HCEC 1CT (cell line): ENCODE data around the gene ANKRD12.
"Not testable (repeated sequence)": the region's sequence is repeated elsewhere in the genome, so short reads cannot be mapped to it uniquely, and the experiment has no call there.

ENCODE experiments used
- DNase-seq: peaks from one replicate; pipeline ENCODE4 v3.0.0-alpha.2; 2017

Gene ANKRD12

DNA sequence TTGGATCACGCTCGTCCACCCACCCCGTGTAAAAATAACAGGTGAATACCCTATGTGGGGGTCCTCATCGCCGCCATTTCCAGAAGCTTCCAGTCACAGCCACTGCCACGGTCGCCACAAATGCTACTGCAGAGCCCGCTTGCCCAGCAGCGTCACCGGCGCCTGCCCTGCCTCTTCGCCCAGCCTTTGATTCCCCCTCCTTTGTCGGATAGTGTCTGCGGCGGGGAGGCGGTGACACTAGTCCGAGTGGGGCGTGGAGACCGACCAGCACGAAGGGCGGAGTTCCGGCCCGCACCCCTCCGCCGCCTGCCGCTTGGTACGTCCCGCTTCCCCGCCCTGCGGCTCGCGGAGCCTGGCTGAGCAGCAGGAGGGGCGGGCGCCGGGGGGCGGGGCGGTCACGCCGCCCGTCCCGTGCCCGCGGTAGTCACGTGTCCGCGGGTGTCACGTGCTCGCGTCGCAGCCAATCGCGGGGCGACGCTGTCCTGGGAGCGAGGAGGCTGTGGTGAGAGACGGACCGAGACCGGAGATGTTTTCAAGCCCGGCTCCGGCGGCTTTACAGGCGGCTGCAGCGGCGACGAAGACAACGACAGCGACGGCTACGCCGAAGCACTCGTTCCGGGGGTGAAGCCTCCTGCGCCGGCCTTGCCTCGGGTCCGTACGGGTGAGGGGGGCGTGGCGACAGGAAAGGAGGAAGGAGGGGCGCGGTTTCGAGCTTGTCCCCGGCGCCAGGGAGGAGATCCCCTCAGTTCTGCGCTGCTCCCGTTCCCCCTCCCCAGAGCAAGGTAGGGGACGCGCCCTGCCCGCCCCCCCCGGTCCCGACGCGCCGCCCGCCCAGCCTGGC, at the start of gene ANKRD12:
TSS of gene ANKRD12 (plus strand) at position 467 of the 841 bp plus-strand sequence. CDS start 45,652 bp downstream, outside the sequence.
- DNase-seq: peak; percentile 96

DNA sequence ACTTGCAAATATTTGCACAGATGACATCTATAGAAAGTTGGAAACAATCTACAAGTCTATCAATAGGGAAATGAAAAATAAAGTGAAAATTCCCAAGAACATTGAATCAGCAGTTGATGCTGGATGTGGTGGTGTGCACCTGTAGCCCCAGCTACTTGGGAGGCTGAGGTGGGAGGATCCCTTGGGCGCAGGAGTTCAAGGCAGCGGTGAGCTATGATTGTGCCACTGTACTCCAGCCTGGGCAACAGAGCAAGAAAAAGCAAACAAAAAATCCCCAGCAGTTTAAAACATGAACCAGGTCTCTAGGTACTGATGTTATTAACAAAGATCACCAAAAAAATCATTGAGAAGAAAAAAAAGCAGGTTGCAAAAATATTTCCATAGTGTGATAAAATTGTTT, 49.4 kb upstream of the ANKRD12 start:
- no peak for DNase-seq

DNA sequence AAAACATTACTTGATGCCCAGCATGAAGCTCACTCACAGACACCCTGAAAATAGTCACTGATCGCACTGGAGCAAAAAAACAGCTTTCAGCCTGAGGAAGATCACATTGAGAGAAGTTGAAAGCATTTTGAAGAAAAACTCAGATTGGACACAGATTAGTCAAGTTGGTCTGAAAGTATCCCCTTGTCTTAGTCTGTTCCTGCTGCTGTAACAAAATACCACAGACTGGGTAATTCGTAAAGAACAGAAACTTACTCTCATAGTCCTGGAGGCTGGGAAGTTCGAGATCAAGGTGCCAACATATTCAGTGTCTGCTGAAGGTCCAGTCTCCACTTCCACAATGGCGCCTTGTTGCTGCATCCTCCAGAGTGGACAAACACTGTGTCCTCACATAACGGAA, 48.3 kb upstream of the ANKRD12 start:
- DNase-seq: no peak

DNA sequence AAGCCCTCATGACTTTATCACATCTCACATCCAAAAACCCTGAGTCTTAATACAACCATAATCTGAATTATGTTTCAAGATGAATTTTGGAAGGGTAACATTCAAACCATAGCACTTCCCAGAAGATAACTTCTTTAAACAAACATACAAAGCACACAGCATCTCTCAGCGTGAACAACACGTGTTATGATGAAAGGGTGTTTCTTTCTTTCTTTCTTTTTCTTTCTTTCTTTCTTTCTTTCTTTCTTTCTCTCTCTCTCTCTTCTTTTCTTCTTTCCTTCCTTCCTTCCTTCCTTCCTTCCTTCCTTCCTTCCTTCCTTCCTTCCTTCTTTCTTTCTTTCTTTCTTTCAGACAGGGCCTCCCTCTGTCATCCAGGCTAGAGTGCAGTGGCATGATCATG, 47.9 kb upstream of the ANKRD12 start:
- DNase-seq: not testable (repeated sequence)

DNA sequence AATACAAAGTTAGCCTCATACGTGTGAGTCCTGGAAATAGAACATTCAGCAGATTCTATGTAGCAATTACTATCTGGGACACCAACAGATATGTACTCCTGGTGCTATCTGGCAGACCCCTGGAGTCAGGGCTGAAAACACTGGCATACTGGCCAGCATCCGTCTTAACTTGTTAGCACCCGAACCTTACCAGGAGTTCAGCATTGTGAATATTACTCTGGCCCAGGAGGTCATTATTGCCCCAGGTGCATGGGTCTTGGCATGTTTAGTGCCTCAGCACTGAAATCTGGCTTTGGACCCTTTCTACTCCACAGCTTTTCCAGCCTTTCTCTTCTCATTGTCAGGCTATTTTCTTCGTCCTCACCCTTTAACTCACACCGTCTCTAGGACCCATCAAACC, 46.0 kb upstream of the ANKRD12 start:
- no peak for DNase-seq

DNA sequence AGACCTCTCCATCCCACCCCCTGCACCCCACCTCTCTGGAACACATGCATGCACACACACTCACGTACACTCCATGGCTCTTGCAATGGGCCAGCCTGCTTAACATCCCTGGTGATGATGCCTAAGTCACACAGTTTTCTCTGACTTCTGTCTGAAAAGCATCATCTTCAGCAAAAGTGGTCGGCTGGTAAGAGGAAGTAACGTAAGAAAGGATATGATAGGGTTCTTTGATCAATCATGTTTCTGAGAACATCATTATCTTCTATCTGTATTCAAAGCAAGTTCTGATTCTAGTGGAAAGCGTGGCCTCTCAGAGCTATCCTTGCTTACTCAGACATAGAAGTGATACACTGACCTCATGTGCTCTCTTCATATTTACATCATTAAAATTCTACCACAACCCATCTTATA, 45.5 kb upstream of the ANKRD12 start:
- DNase-seq: no peak

DNA sequence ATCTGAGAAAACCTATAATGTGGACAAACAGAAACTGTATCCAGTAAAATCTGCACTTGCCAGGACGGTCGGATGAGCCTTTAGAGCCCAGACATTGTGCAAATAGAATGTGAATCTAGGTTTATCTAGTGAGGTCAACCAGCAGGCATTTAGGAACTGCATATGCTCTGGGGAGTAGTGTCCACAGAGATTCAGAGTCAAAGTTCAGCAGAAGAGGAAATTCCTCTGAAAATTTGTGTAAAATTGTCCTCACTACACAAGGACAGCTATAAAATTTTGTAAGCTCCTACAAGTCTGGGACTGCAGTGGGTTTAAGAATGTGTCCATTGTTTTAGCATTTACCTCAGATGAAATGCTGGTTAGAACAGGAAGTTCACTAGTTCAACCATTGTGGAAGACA, 43.9 kb upstream of the ANKRD12 start:
- no peak for DNase-seq

DNA sequence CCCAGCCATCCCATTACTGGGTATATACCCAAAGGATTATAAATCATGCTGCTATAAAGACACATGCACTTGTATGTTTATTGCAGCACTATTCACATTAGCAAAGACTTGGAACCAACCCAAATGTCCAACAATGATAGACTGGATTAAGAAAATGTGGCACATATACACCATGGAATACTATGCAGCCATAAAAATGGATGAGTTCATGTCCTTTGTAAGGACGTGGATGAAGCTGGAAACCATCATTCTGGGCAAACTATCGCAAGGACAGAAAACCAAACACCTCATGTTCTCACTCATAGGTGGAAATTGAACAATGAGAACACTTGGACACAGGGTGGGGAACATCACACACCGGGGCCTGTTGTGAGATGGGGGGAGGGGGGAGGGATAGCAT, 43.5 kb upstream of the ANKRD12 start:
- DNase-seq: not testable (repeated sequence)

DNA sequence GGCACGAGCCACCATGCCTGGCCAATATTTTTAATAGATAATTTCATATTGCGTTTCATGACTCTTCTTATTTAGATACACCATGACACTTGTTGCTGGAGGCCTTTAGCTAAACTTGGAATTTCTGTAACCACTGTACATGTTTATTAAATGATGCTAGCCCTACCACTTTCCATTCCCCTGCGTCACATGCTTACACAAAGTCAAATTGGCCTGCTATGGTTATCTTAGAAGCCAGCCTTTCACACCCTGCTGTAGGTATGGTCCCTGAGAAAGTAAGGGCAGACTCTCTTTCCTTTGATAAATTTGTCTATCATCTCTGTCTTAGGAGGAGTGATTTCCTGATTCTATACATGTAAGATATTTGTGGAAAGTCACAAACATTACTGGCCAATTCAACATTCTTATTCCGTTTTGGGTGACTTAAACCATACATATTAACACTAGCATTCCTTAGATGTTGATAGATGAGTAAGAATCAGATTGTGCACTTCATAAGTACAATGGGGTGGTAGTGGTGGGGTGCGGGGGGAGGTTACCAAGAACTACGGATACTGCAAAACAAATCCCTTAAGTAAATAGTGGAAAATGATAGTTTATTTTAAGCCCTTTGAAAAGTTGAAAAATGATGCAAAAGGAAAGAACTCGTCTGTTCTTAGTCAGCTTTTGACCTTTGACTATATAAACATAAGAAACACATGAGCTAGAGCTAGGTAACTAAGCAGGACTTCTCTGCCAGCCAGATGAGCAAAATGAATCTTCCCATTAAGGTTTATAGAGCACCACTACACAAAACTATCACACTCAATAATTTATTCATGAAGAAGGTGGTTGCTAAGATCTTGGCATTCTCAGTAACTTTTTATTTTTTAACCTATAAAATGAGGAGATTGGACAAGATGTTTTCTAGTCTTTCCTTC, 42.0 kb upstream of the ANKRD12 start:
- DNase-seq: peak; percentile 98

DNA sequence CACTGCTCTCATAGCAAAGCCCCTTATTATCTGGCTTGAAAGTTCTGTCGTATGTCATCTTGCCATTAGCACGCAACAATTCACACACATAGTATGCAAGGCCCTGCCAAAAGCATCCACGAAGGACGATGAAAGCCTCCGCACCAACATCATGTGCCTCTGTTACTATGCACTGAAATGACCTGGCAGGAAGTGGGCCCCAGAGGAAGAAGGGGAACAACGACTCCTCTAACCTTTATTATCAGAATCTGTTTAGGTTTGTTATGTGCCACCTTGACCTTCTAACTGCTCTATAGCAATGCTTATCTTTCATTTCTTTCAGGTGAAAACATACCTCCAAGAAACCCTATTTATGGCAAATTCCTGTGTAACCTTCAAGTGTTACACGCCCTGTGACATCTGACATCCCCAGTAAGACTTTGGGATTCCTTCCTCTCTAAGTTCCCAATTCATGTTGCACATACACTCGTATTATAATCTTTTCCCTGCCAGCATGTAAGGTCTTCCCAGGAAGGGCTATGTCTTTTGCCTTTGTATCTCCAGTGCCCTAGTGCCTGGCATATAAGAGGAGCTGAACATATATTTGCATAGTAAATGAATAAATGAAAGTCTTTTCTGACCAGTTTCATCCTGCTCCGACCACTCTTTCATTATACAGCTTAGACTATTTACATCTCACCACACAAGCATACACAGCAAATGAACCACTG, 41.1 kb upstream of the ANKRD12 start:
- DNase-seq: peak; percentile 74

DNA sequence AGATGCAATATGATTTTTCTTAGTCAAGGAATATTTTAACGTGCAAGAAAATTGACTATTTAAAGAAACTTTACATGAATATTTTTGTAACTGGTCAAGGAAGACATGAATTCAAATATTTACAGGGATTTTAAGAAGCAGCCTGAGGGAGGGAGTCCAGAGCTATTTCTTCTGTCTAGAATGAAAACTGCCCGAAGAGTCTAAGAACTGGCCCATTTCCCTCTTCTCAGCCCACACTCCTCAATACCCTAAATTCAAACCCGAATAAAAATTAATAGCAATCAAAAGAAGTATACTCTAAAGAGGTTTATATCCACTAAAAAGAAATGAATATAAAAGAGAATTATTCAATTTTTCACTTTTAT, 40.6 kb upstream of the ANKRD12 start:
- no peak for DNase-seq

DNA sequence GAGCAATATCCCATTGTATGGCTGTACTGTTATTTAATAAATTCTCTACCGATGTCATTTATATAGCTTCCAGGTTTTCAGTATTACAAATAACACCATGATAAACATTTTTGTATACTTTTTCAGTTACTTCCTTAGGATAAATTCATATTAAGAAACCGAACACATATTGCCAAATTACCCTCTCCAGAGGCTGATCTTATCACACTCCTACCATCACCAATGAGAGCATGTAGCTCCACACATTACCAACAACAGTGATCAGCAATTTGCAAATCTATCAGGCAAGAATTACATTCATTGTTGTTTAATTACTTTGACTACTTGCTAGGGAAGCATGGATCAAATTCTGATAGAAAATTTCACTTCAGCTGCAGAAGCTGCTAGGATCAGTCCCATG, 39.9 kb upstream of the ANKRD12 start:
- no peak for DNase-seq

DNA sequence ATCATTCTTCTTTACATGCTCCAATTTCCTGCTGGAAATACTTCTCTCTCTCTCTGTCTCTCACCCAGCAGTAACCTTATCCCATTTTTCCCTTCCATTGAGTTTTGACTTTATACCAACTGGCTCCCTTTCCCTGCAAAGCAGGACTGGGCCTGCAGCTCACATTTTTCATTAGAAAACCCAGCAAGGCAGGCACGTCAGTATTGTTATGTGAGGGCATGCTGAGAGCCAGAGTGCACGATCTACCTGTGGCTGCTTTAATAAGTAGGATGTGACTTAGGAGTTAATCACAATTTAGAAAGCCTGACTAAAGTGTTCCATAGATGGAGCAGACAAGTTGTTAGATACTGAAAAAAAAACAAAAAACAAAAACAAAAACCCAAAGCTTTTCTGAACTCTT, 39.2 kb upstream of the ANKRD12 start:
- DNase-seq: no peak

DNA sequence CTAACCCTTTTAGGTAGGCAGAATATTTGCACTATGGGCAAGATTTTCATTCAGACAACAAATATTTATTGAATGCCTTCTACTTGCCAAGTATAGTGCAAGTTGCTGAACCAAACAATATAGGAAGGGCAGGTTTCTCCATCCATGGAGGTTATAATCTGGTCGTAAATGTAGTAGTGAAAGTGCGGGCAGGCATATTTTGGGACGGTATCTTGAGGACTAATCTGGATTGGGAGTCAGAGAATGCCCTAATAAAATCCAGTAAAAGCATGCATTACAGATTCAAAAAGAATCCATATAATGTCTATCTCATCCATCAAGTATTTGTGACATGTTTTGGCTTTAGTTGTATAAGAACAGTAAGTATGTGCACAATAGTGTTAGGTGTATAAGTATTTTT, 35.8 kb upstream of the ANKRD12 start:
- no peak for DNase-seq

DNA sequence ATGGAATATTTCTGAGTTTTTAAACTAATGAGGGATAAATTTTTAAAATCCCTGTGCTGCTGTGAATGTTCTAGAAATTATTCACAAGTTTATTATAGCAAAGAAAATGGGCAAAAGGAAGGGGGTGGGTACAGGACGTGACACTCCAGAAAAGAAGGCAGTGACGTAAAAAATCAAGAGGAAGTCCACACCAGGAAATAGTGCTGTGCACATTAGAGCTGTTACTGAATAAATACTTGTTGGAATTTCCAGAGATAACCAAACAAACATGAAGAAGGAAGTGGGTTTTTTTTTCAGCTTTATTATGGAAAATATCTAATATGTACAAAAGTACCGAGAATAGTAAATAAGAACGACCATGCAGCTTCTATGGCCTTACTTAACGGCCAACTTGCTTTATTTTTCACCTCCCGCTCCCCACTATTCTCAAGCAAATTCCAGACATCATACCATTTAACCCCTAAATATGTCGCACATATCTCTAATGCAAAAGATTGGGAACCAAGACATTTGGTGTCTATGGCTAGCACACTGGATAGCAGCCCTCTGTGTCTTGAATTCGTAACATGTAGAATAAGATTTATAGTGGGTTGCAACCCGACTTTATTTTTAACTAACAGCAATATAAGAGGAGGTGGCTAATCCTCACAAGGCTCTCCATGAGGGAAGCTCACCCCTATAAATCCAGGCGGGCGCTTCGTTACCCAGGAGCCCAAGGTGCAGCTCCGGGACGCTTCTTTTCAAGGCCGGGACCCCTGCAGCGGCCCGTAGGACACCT, 34.7 kb upstream of the ANKRD12 start:
- peak; percentile 86 for DNase-seq

DNA sequence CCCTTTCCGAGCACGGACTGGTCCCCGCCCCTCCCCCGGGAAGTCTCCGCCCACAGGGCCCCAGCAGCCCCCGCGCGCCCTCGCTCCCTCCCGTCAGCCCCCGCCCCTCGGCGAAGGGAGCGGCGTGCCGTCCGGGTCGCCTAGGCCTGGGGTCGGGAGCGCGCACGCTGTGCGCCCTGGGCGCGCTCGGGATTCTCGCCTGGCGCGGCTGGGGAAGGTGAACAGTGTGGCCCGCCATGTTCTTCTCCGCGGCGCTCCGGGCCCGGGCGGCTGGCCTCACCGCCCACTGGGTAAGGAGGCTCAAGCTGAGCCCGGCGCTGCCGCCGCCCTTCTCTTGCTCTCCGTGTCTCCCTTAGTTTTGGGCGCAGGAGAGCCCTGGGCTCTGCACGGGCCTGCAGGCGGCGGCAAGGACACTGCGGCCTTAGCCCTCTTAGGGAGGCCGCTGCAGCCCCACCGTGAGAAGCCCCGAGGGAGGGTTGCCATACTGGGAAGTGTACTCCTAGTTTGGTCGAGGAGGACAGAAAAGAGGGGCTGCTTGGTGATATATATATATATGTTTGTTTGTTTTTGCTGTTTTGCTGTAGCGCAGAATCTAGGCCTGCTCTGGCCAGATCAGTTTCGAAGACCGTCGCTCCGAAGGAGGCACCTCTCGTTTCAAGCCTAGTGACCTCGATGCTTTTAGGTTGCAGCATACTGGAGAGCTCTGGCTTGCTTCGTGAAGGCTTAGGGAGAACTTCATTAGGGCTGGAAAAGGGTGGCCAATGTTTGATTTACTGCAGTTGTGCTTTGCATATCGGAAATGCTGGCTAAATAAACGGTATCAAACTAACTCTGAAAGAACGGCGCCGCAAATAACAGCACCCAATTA, 33.8 kb upstream of the ANKRD12 start, which contains the start of gene NDUFV2:
TSS of gene NDUFV2 (plus strand) at position 192 of the 868 bp plus-strand sequence. CDS start at position 237, 45 bp downstream.
- DNase-seq: peak; percentile 95

DNA sequence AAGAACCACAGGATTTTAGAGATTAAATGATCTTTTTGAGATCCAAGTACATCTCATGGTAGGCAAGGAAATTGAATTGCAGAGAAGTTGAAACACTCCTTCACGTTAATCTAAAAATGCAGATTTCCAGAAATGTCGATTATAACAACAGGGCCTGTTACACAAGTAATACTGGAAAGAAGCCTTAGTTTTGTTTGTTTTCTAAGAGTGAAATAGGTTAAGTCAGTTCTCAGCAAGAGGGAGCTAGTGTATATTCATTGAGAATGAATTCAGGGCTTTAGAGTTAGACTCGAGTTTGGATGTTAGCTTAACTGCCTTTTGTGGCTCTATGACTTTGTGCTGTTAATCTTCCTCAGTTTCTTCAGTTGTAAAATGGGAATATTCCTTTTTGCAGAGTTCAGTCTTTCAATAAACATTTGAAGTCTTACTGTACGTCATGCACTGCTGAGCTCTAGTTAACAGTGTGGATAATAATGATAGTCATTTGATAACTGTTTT, 33.2 kb upstream of the ANKRD12 start:
- DNase-seq: peak; percentile 53

DNA sequence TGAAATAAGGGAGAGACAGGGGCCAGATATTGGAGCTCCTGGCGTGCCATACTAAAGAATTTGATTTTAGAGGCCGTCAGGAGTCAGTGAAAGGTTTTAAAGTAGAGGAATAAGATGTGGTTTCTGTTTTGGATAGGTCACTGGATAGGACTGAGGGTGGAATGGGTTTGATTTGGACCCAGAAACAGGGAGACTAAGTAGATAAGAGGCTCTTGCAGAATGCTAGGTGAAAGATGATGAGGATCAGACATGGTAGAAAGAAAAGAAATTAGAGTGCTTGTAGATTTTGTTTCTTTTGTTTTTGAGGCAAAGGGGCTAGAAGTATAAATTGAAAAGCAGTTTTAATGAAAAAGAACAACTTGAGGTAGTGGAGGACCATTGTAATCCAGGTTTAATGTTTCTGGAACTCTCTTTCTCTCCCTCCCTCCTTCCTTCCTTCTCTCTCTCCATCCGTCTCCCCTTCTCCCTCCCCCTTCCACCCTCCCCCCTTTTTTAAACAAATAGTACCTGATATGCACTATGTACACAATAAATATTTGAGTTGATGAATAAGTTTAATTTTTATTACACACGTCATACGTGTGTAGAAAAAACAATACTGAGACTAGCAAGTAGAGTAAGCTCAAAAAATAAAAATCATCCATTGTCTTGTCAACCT, 32.2 kb upstream of the ANKRD12 start:
- DNase-seq: no peak

DNA sequence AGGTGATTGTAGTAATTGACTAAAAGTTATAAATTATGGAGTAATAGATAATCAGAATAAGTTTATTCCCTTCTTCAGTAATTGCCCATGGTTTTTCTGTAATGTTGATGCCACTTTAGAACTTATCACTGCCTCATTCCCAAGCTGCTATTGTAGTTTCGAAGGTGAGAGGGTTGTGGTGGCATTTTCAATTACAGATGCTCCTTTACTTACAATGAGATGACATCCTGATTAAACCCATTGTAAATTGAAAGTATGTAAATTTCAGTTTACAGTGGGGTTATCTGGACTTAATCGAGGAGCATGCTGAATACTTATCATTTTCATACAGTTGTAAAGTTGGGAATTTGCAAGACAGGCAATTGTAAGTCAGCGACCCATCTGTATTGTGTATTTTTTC, 31.2 kb upstream of the ANKRD12 start:
- DNase-seq: no peak

DNA sequence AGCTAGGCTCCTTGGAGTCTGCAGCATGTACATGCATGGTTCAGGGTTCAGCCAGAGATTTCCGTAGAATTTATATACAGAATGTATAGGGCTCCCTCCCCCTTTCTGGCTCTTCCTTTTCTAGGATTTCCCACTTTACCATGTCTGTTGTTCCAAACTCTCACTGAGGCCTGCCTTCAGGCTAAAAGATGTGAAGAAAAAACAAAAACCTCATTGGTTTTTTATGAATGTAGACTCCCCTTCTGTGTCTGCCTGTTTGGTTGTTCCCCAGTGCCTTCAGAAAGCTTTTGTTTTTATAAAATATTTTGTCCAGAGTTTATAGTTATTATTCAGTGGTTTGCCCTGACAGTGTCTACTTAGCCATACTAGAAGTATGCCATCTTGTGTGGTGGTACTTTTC, 30.5 kb upstream of the ANKRD12 start:
- DNase-seq: no peak
